Caki2 (cell line): ENCODE measurements around the gene MYL10. TPM values are rescaled to one million over a fixed set of nuclear protein-coding genes. Genes with fewer than 3 reads are reported as not detected.
A peak's percentile ranks its signal among the peaks of the same experiment; 100 is the strongest.

Source experiments
- DNase-seq: peaks from one replicate; pipeline ENCODE4 v3.0.0-alpha.2; 2015; ENCODE audit warnings: low read depth
- in situ Hi-C: cut with HindIII; loops from 2 replicates; pipeline ENCODE4 v1.10.0; 2016; ENCODE audit warnings: low sequenced_read_pairs, low pct_unique_long_range_greater_than_20kb, mixed read lengths
- total RNA-seq: library from RNA; depleted of rRNA; stranded (reverse); fragments of >200 nt; shearing (Covaris generic); gene quantifications from 2 replicates; pipeline ENCODE4 v1.2.3, GENCODE V29; 2014; ENCODE audit warnings: low replicate concordance

MYL10 gene
- total RNA-seq, 1 experiment from 2014 or later: not detected

DNA sequence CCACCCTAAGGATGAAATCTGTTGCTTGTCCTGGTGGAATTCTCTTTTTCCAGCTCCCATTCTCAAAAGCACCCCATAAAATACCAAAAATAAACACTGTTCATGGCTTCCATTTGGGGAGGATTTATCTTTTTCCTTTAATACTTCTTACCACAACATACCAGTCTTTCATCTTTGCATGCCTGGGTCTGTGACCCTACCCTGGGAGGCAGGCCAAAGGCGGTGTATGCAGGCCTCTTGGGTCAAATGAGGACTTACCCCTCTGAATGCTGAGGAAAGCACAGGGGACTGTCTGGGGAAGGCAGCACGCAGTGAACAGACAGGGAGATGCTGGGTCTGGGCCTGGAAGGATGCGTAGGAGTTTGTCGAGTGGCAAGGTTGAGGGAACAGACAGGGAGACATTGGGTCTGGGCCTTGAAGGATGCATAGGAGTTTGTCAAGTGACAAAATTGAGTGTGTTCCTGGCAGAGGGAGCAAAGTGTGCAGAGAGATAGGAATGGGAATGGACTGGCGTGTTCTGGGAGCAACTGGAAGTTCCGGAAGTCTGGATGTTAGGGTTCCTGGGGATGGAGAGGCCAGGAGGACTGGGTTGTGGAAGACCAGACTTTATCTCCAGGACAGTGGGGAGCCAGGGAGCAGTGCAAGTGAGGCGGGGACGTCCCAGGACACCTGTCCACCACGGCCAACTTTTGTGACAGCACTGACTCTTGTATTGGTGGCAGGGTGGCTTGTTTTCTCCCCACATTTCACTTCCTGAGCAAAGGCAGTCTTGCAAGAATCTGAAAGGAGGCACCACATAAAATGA, 40.8 kb downstream of the MYL10 start:
- DNase-seq: no peak
- in situ Hi-C loops: no loop called here

DNA sequence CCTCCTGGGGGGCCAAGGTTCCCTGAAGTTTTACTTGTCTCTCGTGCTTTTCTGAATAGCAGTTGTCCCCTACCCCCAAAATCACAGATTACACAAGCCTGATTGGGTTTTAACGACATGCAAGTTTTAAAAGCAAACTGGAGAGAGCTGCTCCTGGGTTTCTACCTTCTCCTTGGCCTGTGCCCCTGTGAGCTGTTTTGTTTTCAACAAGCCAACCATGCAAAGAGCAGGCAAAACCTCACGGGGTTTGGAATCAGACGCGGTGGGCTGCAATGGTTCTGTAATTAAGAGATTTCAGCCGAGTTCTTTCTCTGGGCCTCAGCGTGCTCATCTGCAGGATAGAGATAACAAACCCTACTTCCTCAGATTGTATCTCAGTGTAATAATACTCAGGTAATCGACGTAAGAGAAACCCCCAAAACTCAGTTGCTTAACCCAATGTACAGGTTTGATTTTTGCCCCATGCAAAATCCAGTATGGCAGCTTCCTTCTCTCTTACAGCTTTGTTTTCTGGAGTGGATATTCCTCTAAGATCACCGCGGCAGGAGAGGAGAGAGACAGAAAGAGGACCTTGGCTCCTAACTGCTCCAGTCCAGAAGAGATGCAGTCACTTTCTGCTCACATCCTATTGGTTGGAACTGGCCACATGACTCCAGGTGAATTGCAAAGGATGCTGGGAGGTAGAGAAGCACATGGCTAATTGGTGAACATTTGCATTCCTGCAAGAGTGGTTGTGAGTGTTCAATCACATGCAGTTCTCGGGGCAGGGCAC, 42.0 kb downstream of the MYL10 start:
- DNase-seq: no peak
- in situ Hi-C loops: no loop called here

GRCh38 chr7:101586078-101586905, 42.8 kb downstream of the MYL10 start:
- in situ Hi-C loops: no loop called here
- DNase-seq: no peak

DNA sequence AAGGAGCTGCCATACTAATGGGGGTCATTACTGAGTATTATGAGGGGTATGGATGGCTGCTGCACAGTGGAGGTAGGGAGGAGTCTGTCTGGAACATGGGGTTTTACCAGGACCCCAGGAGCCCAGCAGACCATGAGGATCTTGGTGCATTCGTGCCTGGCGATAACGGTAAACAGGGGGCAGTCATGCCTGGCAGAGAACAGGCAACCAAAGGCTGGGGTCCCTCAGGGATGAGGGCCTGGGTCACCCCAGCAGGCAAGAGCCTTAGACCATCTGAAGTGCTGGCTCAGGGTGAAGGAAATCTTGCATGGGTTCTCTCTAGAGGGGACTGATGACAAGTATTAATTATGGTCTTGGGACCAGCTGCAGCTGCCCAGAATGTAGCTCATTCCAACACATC, 46.1 kb downstream of the MYL10 start:
- in situ Hi-C loops: no loop called here
- no peak for DNase-seq

GRCh38 chr7:101581891-101582290, 47.2 kb downstream of the MYL10 start:
- in situ Hi-C loops: no loop called here

DNA sequence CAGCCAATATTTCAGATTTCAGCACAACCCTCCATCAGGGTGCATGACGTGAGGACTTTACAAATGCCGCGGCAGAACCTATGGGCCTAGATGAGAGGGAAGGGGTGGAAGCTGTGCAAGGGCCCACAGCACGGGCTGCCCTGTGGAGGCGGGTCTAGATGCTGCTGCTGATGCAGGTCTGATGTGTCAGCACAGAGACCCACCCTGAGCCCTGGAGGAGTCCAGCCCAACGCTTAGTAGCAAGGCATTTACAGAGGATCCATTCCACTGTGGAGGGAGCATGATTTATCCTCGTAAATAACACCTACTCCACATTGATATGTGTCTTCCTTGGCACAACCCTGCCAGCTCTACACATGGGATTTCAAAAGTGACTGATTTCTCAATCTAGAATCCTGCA, 48.5 kb downstream of the MYL10 start:
- DNase-seq: no peak
- in situ Hi-C loops: no loop called here

More at GRCh38 chr7:101581891-101582290, 47.2 kb downstream of the MYL10 start:
- DNase-seq: no peak

DNA sequence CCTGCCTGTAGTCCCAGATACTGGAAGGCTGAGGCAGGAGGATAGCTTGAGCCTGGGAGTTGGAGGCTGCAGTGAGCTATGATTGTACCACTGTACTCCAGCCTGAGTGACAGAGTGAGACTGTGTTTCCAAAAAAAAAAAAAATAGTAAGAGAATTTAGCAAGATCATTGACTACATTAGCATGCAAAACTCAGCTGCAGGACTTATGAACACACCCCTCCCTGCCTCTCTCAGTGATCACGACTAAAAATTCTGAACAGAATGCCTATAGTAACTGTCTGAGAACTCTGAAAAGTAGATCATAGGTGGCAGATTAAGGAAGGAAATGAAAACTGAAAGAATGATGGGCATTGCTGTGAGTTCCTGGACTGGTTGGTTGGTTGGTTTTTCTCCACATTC, 50.5 kb downstream of the MYL10 start:
- no peak for DNase-seq
- in situ Hi-C loops: no loop called here

DNA sequence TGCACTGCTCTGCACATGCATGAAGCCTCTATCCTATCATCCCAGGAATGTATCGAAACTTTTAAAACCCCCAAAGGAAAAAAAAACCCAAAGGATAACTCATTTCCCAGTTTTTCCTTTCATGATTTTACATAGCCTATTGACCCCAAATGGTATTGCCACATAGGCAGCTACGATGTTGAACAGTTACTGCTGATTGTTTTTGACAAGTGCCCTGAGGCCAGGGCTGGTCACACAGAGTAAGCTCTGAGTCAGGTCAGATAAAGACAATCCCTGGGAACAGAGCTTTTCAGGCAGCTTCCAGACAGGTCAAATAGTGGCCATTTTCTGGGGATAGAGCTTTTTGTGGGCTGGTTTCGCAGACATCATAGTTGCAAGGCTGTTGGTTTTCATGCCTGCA, 52.1 kb downstream of the MYL10 start:
- in situ Hi-C loops: no loop called here
- no peak for DNase-seq

GRCh38 chr7:101575721-101576120, 53.4 kb downstream of the MYL10 start:
- in situ Hi-C loops: no loop called here
- no peak for DNase-seq

DNA sequence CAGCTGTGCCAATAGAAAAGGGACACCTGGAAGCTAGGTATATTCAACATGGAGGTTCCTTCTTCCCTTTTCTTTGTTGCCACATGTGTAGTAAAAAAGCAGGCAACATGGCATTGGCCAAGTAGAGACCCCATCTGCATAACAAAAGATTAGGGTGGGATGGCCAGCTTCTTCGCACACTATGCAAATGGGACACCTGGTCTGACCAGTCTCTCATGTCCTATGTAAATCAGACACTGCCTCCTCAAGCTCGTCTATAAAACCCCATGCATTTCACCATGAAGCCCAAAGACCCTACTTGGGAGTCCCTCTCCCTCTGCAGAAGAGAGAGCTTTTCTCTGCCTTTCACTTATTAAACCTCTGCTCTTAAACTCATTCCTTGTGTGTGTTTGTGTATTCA, 53.9 kb downstream of the MYL10 start:
- in situ Hi-C loops: no loop called here

GRCh38 chr7:101572156-101572555, 56.9 kb downstream of the MYL10 start:
- in situ Hi-C loops: no loop called here

More for the DNA sequence above, 53.9 kb downstream of the MYL10 start:
- no peak for DNase-seq

DNA sequence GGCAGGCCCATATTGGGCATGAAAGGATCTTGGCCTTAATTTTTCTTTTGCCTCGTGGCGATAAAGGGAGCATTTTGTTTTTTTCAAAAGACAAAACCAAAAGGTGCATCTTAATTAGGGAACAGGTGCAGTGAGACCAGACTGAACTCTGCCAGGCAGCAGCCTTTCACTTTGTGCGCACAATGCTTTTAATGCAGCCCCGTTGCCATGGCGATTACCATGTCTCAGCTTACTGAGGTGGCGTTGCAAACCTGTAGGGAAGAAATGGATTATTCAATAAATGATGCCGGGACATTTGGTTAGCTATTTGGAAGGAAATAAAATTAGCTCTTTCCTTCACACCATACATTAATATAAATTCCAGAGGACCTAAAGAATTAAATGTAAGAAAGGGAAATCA, 61.9 kb downstream of the MYL10 start:
- DNase-seq: no peak
- in situ Hi-C loops: no loop called here

More at GRCh38 chr7:101572156-101572555, 56.9 kb downstream of the MYL10 start:
- DNase-seq: no peak

GRCh38 chr7:101565601-101566209, 63.4 kb downstream of the MYL10 start:
- DNase-seq: no peak
- in situ Hi-C loops: no loop called here

DNA sequence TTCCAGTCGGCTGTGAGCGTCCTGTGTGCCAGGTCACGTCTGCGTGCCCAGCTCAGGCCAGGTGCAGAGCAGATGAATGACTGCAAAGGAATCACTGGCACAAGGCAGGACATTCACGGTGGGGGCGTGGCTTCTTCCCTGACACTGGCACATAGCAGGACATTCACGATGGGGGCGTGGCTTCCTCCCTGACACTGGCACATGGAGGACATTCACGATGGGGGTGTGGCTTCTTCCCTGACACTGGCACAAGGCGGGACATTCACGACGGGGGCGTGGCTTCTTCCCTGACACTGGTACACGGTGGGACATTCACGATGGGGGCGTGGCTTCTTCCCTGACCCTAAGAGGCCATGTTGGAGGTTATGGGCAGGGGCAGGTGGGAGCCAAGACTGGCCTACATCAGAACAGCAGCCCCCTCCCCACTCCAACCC, 64.3 kb downstream of the MYL10 start:
- in situ Hi-C loops: no loop called here
- DNase-seq: peak; percentile 73

GRCh38 chr7:101563943-101564777, 64.9 kb downstream of the MYL10 start:
- DNase-seq: no peak
- in situ Hi-C loops: no loop called here
